ENCODE measurements around the gene ZNF43. TPM values are rescaled to one million over a fixed set of nuclear protein-coding genes. Genes with fewer than 3 reads are reported as not detected.
A peak's percentile ranks its signal among the peaks of the same experiment; 100 is the strongest.
"Not testable (repeated sequence)": the region's sequence is repeated elsewhere in the genome, so short reads cannot be mapped to it uniquely, and the experiment has no call there.

ZNF43 gene
- total RNA-seq, 1 experiment from 2014 or later = 10.8 TPM

DNA sequence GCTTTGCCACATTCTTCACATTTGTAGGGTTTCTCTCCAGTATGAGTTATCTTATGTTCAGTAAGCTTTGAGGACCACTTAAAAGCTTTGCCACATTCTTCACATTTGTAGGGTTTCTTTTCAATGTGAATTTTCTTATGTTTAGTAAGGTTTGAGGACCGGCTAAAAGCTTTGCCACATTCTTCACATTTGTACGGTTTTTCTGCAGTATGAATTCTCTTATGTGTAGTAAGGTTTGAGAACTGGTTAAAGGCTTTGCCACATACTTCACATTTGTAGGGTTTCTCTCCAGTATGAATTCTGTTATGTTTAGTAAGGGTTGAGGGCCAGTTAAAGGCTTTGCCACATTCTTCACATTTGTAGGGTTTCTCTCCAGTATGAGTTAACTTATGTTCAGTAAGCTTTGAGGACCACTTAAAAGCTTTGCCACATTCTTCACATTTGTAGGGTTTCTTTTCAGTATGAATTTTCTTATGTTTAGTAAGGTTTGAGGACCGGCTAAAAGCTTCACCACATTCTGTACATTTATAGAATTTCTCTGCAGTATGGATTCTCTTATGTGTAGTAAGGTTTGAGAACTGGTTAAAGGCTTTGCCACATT is 27.5 kb downstream of the ZNF43 start:
- not testable (repeated sequence) for DNase-seq (ENCODE audit: low read depth)

GRCh38 chr19:21789466-21790085 is 46.4 kb downstream of the ZNF43 start:
- no peak for DNase-seq (ENCODE audit: low read depth)

DNA sequence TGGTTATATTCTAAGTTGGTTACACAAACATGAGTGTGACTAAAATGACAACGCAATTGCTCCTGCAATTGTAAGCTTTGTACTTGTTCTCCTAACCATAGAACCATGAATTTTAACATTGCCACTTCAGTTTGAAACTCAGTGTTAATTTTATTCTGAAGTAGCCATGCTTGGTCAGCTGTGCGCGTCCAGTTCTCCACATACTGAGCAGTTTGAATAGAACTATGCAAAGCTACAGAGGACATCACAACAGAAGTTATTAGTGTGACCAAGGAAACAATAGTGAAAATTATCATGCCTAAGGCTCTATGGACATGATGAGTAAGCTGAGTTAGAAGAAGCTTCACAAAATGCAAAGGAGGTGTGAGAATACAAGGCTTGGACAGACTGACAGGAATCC is 49.0 kb downstream of the ZNF43 start:
- DNase-seq (ENCODE audit: low read depth) = no peak

- not testable (repeated sequence) for DNase-seq (ENCODE audit: low read depth)
These were observed 60.2 kb downstream of the ZNF43 start for GRCh38 chr19:21775792-21776191.

GRCh38 chr19:21767065-21767800 is 68.7 kb downstream of the ZNF43 start, which contains the start of gene ZNF100:
Gene ZNF100 (minus strand): TSS chr19:21767579. CDS start chr19:21767429, 150 bp downstream.
- peak; percentile 94 for DNase-seq (ENCODE audit: low read depth)

DNA sequence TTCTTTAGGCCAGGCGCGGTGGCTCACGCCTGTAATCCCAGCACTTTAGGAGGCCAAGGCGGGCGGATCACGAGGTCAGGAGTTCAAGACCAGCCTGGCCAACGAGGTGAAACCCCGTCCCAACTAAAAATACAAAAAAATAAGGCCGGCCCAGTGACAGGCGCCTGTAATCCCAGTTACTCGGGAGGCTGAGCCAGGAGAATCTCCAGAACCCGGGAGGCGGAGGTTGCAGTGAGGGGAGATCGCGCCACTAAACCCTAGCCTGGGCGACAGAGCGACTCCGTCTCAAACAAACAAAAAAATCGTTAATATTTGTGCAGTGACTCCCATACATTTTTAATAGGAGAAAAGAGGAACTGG is 69.3 kb downstream of the ZNF43 start:
- DNase-seq (ENCODE audit: low read depth) = peak; percentile 12

DNA sequence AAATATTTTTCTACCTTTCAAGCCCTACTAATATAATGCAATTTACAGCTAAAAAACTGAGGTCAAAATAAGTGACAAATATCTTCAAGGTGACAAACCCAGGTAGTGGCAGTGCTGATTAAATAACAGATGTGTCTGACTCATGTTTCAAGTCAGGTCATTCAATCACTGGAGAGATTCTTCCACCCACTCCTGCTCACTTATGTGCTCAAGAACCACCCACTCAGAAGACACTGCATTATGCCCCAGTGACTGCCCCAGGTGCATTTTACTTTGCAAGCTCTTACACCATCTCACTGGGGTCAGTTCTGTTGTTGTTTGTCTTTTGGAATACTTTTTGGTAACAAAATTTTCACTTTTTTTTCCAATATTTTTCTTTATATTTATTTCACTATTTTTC is 70.8 kb downstream of the ZNF43 start:
- no peak for DNase-seq (ENCODE audit: low read depth)

DNA sequence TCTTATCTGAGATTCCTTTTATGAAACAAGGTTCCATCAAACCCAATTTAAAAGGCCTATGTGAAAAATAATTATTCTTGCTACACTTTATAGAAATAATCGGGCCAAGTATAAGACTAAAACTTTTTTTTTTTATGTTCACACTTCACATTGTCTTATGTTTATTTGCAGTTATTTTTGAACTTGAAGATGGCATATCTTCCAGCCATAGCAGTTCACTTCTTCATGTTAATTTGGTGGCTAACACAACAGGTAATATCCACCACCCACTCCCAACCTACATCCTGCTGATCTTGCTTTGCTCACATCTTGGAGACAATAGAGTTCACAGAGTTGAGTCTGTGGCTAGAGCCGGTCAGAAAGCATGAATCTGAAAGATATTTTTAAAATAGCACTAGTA is 74.4 kb downstream of the ZNF43 start:
- not testable (repeated sequence) for DNase-seq (ENCODE audit: low read depth)

DNA sequence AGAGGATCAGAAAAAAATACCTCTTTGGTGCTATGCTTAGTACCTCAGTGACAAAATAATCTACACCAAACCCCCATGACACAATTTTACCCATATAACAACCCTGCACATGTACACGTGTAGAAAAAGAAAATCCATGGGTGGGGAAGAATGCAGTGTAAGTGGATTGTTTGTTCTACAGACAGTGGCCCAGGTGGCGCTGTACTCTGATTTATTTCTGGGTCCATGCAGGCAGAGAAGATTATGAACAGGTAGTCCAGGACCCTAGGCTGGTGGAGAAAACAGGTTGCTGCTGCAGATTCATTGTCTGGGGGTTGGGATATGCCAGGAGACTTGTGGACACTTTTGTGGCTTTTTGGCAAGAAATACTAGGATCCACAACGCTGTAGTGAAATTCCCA is 77.7 kb downstream of the ZNF43 start:
- no peak for DNase-seq (ENCODE audit: low read depth)

DNA sequence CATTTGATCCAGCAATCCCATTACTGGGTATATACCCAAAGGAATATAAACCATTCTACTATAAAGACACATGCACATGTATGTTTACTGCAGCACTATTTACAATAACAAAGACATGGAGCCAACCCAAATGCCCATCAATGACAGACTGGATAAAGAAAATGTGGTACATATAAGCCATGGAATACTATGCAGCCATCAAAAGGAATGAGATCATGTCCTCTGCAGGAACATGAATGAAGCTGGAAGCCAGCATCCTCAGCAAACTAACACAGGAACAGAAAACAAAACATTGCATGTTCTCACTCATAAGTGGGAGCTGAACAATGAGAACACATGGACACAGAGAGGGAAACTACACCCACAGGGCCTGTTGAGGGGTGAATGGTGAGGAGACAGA is 80.4 kb downstream of the ZNF43 start:
- not testable (repeated sequence) for DNase-seq (ENCODE audit: low read depth)

Other genes starting within 250 kb of the ZNF43 start
- 8.3 and 8.8 TPM in 2 replicates for gene ZNF100, start 68.6 kb downstream of the ZNF43 start, total RNA-seq (2014; rRNA removed)
- gene ZNF208, start 174.8 kb upstream of the ZNF43 start, total RNA-seq (2014; rRNA removed) = 1.5 TPM in 1 of 2 replicates, not detected in the other
- not detected in 2 replicates for gene ZNF257, start 216.3 kb upstream of the ZNF43 start, total RNA-seq (2014; rRNA removed)

All from LHCN-M2 (cell line).